Measurements from ENCODE around the gene SRRM5. TPM values are rescaled to one million over a fixed set of nuclear protein-coding genes. Genes with fewer than 3 reads are reported as not detected.
A peak's percentile ranks its signal among the peaks of the same experiment; 100 is the strongest.

SRRM5 gene, protein sequence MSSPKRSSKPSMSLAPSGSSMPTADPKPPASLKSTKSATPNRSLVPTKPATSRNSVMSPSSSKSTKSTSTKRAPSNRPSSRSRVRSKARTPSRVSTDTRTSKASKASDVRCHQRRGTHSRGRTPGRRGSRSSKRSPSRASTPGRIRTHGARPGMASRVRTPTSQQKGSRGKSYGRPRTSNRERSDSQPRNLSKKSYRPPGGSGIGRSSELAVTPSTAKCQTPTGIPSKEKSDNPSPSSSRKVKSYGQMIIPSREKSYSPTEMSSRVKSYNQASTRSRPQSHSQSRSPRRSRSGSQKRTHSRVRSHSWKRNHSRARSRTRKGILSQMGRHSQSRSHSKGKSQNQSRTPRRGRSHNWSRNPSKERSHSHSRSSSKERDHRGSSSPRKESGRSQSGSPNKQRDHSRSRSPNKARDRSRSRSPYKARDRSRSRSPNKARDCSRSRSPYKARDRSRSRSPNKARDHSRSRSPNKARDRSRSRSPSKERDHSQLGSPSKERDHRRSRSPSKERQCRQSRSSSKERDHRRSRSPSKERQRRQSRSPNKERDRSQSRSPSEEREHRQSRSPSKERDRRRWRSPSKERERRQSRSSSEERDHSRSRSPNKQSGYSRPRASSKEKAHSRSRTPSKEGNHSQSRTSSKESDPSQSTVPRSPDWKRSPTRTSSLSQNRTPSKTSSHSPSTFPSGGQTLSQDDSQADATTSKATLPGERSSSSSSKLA
- total RNA-seq (1 to 10 TPM in 1 of 4 donors, under 1 TPM in 2, not detected in 1; 0.27 to 1.1 (median 0.36) TPM), polyA plus RNA-seq (under 1 TPM in 1 of 3 donors, not detected in 2; 0.66 TPM)

DNA sequence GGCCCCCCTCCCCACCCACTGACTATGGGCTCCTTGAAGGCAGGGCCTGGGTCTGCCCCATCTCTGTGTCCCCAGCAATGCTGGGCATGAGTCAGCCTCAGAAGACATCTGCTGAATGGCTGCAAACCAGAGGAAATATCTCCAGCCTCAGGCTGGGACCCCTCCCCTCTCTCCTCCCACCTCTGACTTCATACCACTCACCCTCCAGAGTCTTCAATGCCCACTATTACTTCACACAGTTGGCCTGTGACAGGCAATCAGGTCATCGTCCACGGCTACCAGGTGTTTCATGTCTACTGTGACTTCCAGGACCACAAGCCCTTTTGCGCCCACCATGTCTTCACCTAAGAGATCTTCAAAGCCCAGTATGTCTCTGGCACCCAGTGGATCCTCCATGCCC is at the start of gene SRRM5:
Gene SRRM5, plus strand, starts transcription at position 301 of the 400 bp plus-strand sequence. Its CDS starts 34 bp downstream, at position 335.
- H3K36me3 ChIP-seq = peaks cover 3 to 45% (median 16%) of the 10 kb centered on the region in 4 donors

DNA sequence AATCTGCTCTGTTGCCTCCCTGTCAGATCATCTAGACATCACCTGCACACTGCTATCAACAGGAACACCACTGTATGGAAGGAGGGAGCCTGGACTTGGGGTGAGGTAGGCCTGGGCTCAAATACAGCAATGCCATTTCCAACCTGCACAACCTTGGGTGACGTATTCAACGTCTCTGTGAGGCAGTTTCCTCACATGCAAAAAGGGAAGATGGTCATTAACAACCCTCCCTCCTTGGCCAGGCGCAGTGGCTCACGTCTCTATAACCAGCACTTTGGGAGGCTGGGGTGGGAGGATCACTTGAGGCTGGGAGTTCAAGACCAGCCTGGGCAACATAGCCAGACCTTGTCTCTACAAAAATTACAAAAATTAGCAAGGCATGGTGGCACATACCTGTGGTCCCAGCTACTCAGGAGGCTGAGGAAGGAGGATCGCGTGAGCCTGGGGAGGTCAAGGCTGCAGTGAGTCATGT is 49.6 kb upstream of the SRRM5 start:
- WGBS, 2 donors = 57 to 89% methylated on average over 6 of the region's 6 CpGs
- Histone ChIP-seq H3K9me3 (no peaks in the 10 kb centered on the region), H3K36me3 (peaks cover 0 to 31% (median 7%) of the 10 kb centered on the region in 4 donors), H3K4me1 (peaks cover 0 to 41% (median 21%) of the 10 kb centered on the region in 4 donors), H3K27me3 (no peaks in the 10 kb centered on the region), H3K4me3 (no peak overlapping the region), H3K27ac (peak overlapping the region; percentile 56 to 79 (median 71))
- TF ChIP-seq POLR2A (IDR thresholded peaks at IDR 0.05) (no peak), POLR2AphosphoS5 (IDR thresholded peaks at IDR 0.05) (no peak), EP300 (IDR thresholded peaks at IDR 0.05) (no peak)
- TF ChIP-seq, protein P1, sequence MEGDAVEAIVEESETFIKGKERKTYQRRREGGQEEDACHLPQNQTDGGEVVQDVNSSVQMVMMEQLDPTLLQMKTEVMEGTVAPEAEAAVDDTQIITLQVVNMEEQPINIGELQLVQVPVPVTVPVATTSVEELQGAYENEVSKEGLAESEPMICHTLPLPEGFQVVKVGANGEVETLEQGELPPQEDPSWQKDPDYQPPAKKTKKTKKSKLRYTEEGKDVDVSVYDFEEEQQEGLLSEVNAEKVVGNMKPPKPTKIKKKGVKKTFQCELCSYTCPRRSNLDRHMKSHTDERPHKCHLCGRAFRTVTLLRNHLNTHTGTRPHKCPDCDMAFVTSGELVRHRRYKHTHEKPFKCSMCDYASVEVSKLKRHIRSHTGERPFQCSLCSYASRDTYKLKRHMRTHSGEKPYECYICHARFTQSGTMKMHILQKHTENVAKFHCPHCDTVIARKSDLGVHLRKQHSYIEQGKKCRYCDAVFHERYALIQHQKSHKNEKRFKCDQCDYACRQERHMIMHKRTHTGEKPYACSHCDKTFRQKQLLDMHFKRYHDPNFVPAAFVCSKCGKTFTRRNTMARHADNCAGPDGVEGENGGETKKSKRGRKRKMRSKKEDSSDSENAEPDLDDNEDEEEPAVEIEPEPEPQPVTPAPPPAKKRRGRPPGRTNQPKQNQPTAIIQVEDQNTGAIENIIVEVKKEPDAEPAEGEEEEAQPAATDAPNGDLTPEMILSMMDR (IDR thresholded peaks at IDR 0.05) = no peak
- intact Hi-C loops (cut with DNase I) = no loop called here
- no peak for DNase-seq

More for the DNA sequence above, at the start of gene SRRM5:
- Histone ChIP-seq H3K4me1 (peaks cover 0 to 6% (median 2%) of the 10 kb centered on the region in 4 donors), H3K27ac (no peak within 1 kb of the TSS), H3K27me3 (no peaks in the 10 kb centered on the region), H3K4me3 (no peak within 1 kb of the TSS), H3K9me3 (no peaks in the 10 kb centered on the region)
- DNase-seq = no peak
- intact Hi-C loops (cut with DNase I) = no loop called here
- TF ChIP-seq EP300 (IDR thresholded peaks at IDR 0.05) = no peak
- TF ChIP-seq POLR2A (IDR thresholded peaks at IDR 0.05) = no peak
- no peak for TF ChIP-seq POLR2AphosphoS5 (IDR thresholded peaks at IDR 0.05)
- TF ChIP-seq, protein P1 (IDR thresholded peaks at IDR 0.05) = no peak
- 91 to 96% methylated on average over 3 of the region's 3 CpGs for whole genome bisulfite sequencing, 2 donors

DNA sequence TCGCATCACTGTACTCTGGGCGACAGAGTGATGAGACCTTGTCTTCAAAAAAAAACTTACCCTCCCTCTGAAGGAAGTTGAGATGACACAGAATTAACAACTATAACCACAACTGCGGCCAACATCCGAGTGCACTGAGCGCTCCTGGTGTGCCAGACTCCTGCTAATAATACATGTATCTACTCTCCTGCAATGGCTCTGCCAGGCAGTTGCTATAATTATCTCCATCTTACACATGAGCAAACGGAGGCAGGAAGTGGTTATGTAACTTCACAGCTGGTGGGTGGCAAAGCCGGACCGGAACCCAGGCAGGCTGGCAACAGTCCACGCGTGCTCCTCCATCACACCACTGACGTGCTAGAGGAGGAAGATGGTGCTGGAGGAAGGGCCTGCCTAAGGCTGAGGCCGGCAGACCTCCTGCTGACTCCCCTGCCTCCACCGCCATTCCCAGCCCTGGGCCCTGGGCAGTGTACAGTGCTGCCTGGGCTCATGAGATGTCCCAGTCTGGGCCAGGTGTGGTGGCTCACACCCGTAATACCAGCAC is 49.1 kb upstream of the SRRM5 start:
- H3K27me3 ChIP-seq = no peaks in the 10 kb centered on the region
- H3K9me3 ChIP-seq = no peaks in the 10 kb centered on the region
- intact Hi-C loops (cut with DNase I) = no loop called here
- no peak for TF ChIP-seq EP300 (IDR thresholded peaks at IDR 0.05)
- TF ChIP-seq POLR2AphosphoS5 (IDR thresholded peaks at IDR 0.05) = peak; percentile 17 to 60 (median 30)
- H3K4me1 ChIP-seq = peaks cover 0 to 41% (median 21%) of the 10 kb centered on the region in 4 donors
- H3K4me3 ChIP-seq = no peak overlapping the region
- H3K36me3 ChIP-seq = peaks cover 0 to 31% (median 7%) of the 10 kb centered on the region in 4 donors
- H3K27ac ChIP-seq = peak overlapping the region; percentile 56 to 79 (median 71)
- 46 to 77% methylated on average over 14 of the region's 14 CpGs for WGBS, 2 donors
- peak; percentile 91 for DNase-seq

DNA sequence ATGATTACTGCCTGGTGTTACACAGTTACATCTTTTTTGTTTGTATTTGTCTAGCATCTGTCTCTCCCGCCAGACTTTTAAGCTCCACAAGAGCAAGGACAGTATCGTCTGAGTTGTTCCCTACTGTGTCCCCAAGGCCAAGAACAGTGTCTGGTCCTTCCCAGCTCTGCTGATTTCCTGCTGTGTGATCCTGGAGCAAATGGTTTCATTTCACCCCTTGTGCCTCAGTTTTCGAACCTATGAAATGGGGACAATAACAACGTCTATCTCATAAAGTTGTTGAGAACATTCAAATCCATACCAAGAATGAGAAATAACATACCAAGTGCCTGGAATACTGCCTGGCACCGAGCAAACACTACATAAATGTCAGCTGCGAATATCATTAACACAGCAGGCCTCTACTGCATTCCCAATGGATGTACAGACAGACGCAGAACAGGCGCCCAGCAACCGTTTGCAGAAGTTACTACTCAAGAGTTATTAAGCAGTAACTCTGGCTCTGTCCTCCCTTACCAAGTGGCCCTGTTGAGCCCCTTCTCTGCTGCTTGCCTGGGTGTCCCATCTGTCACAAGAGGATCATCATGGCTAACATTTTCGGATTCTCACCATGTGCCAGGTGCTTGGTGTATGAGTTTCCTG is 48.0 kb upstream of the SRRM5 start:
- H3K36me3 ChIP-seq = peaks cover 0 to 22% (median 6%) of the 10 kb centered on the region in 4 donors
- H3K27ac ChIP-seq = peak overlapping the region in 3 of 4 donors; percentile 56 to 79 (median 74)
- H3K27me3 ChIP-seq = no peaks in the 10 kb centered on the region
- H3K4me3 ChIP-seq = no peak overlapping the region
- TF ChIP-seq POLR2AphosphoS5 (IDR thresholded peaks at IDR 0.05) = no peak
- TF ChIP-seq EP300 (IDR thresholded peaks at IDR 0.05) = no peak
- no peaks in the 10 kb centered on the region for H3K9me3 ChIP-seq
- WGBS, 2 donors = 89 to 92% methylated on average over 10 of the region's 10 CpGs
- no peak for DNase-seq
- intact Hi-C loops (cut with DNase I) = no loop called here
- peaks cover 0 to 41% (median 21%) of the 10 kb centered on the region in 4 donors for H3K4me1 ChIP-seq

DNA sequence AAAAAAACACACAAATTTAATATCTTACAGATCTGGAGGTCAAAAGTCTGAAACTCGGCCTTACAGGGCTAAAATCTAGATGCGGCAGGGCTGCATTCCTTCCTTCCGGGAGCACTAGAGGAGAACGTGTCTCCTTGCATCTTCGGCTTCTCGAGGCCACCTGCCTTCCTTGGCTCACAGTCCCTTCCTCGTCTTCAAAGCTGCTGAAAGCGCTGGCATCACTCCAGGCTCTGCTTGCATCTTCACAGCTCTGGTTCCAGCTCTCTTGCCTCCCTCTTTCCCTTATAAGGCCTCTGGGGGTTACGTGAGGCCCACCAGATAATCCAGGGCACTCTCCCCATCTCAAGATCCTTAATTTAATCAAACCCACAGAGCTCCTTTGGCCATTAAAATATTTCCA is 47.1 kb upstream of the SRRM5 start:
- no peaks in the 10 kb centered on the region for H3K9me3 ChIP-seq
- peaks cover 0 to 41% (median 21%) of the 10 kb centered on the region in 4 donors for H3K4me1 ChIP-seq
- 60 to 83% methylated on average over 9 of the region's 9 CpGs for WGBS, 2 donors
- no peak for TF ChIP-seq POLR2AphosphoS5 (IDR thresholded peaks at IDR 0.05)
- no peak for TF ChIP-seq POLR2A (IDR thresholded peaks at IDR 0.05)
- TF ChIP-seq, protein P1 (IDR thresholded peaks at IDR 0.05) = no peak
- TF ChIP-seq EP300 (IDR thresholded peaks at IDR 0.05) = no peak
- H3K27ac ChIP-seq = peak overlapping the region in 1 of 4 donors; percentile 18
- no peak for DNase-seq
- H3K36me3 ChIP-seq = peaks cover 0 to 18% (median 4%) of the 10 kb centered on the region in 4 donors
- intact Hi-C loops (cut with DNase I) = no loop called here
- no peak overlapping the region for H3K4me3 ChIP-seq
- no peaks in the 10 kb centered on the region for H3K27me3 ChIP-seq
